Measurements from ENCODE around the gene RNF157. TPM values are rescaled to one million over a fixed set of nuclear protein-coding genes. Genes with fewer than 3 reads are reported as not detected.

The RNF157 gene
- total RNA-seq, 2 experiments from 2014 or later = 38.1 to 45.3 TPM

DNA sequence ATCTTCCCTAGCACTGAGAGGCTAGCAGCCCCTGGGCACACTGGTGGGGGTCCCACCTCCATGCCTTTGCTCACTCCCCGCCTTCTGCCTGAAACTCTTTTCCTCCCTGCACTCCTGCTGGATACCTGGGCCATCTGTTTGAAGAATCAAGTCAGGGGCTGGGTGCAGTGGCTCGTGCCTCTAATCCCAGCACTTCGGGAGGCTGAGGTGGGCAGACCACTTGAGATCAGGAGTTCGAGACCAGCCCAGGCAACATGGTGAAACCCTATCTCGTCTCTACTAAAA is 115.0 kb downstream of the RNF157 start:
- Mint-ChIP-seq H3K27me3 (ENCODE audit: low read depth) (no peaks in the 10 kb centered on the region), H3K9me3 (no peaks in the 10 kb centered on the region), H3K27ac (no peak overlapping the region), H3K36me3 (ENCODE audit: low read depth) (no peaks in the 10 kb centered on the region), H3K4me1 (ENCODE audit: low read depth) (peaks cover 25% of the 10 kb centered on the region), H3K4me3 (no peak overlapping the region)
- DNase-seq = no peak
- CTCF ChIA-PET = interaction anchor here (0.7 to 14.8 kb wide), 7 partner anchors 9 to 155 kb away, joined by 3 to 243 read pairs (median 4); no protein-coding TSS in a partner anchor
- intact Hi-C loops (cut with micrococcal nuclease) = no loop called here

DNA sequence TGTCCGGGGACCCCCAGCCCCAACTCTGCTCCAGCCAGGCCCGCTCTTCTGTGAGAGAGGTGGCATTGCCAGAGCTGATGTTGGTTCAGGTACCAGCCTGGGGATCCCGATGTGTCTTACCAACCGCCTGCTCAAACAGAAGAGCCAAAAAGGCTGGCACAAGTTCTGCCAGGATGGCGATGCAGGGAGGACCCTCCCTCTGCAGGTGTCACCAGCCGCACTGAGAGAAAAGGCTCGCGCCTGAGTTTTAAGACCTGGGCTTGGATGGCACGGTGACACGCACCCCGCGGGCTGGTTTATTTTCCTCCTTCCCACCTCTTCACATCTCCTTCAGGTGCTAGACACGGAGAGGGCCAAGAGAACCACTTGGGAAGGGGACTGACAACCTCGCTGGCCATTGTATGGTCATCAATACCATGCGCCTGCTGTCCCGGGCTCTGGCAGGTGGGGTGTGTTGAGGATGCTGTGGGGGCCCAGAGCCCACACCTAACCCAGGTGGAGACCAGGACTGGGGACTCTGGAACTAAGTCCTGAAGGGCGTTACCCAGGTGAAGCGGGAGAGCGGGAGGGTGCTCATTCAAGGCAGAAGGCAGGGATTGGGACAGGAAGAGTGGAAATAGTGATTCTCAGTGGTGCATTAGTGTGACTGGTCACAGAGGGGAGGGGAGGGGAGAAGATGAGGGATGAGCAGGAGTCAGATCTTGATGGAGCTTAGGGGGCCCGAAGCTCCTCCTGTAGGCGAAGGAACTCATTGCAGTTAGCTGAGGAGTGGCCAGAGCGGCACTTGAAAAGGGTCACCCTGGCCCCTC is 115.5 kb downstream of the RNF157 start:
- intact Hi-C loops (cut with micrococcal nuclease) = no loop called here
- CTCF ChIA-PET = interaction anchor here (0.7 to 14.8 kb wide), 13 partner anchors 8 to 155 kb away, joined by 3 to 243 read pairs (median 4); partner anchors contain the start of gene FOXJ1
- no peak overlapping the region for H3K4me3 Mint-ChIP-seq
- no peaks in the 10 kb centered on the region for H3K36me3 Mint-ChIP-seq (ENCODE audit: low read depth)
- H3K4me1 Mint-ChIP-seq (ENCODE audit: low read depth) = peaks cover 25% of the 10 kb centered on the region
- DNase-seq = peak; percentile 23
- peak overlapping the region; percentile 20 for H3K27ac Mint-ChIP-seq
- no peaks in the 10 kb centered on the region for H3K27me3 Mint-ChIP-seq (ENCODE audit: low read depth)
- H3K9me3 Mint-ChIP-seq = no peaks in the 10 kb centered on the region

DNA sequence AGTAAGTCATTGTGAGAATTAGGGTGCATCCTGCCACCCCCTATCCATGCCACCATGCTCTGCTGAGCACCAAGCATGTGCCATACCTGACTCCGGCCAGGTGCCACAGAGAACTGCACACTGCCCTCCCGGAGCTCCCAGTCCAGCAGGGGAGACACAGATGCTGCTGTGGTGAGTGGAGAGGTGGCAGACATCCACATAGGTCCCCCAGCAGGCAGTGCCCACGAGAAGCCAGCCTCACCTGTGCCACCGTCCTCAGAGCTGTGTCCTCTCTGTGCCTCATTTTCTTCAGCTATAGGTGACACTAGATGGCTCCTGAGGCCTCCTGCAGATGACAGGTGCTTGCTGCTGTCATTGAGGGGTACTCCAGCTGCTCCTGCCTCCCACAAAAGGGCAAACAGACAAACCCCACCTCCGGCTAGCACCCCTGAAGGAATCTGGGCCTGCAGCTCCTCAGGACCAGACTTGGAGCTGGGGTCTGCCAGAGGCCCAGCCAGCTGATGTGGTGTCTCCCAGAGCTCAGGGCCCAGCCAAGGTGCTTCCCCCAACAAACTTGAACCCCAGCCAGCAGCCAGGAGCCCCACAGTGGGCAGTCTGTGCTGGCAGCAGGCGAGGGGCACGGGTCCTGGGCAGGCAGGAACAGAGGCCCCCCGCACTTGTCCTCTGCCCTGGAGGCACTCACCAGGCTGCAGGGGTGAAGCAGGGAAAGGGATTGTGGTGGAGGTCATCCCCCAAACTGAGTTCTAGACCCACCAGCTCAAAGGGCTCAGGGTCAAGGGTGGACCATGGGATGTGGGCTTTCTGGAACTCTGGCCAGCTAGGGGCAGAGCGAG is 116.3 kb downstream of the RNF157 start:
- intact Hi-C loops (cut with micrococcal nuclease) = no loop called here
- peak; percentile 49 for DNase-seq
- no peaks in the 10 kb centered on the region for H3K27me3 Mint-ChIP-seq (ENCODE audit: low read depth)
- CTCF ChIA-PET = interaction anchor here (0.7 to 14.8 kb wide), 12 partner anchors 17 to 175 kb away, joined by 3 to 243 read pairs (median 4); partner anchors contain the start of gene FOXJ1
- H3K36me3 Mint-ChIP-seq (ENCODE audit: low read depth) = no peaks in the 10 kb centered on the region
- H3K4me1 Mint-ChIP-seq (ENCODE audit: low read depth) = peaks cover 25% of the 10 kb centered on the region
- H3K4me3 Mint-ChIP-seq = no peak overlapping the region
- H3K9me3 Mint-ChIP-seq = no peaks in the 10 kb centered on the region
- peak overlapping the region; percentile 59 for H3K27ac Mint-ChIP-seq

DNA sequence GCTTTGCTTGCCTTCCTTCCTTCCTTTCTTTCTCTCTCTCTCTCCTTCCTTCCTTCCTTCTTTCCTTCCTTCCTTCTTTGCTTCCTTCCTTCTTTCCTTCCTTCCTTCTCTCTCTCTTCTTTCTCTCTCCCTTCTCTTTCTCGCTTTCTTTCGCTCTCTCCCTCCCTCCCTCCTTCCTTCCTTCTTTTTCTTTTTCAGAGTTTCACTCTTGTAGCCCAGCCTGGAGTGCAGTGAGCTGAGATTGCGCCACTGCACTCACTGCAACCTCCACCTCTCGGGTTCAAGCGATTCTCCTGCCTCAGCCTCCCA is 117.1 kb downstream of the RNF157 start:
- Mint-ChIP-seq H3K4me3 (no peak overlapping the region), H3K9me3 (no peaks in the 10 kb centered on the region), H3K27ac (peak overlapping the region; percentile 9), H3K36me3 (ENCODE audit: low read depth) (no peaks in the 10 kb centered on the region), H3K27me3 (ENCODE audit: low read depth) (no peaks in the 10 kb centered on the region), H3K4me1 (ENCODE audit: low read depth) (peaks cover 25% of the 10 kb centered on the region)
- CTCF ChIA-PET = interaction anchor here (0.6 to 14.8 kb wide), 9 partner anchors 20 to 176 kb away, joined by 3 to 243 read pairs (median 5); no protein-coding TSS in a partner anchor
- intact Hi-C loops (cut with micrococcal nuclease) = no loop called here
- no peak for DNase-seq

DNA sequence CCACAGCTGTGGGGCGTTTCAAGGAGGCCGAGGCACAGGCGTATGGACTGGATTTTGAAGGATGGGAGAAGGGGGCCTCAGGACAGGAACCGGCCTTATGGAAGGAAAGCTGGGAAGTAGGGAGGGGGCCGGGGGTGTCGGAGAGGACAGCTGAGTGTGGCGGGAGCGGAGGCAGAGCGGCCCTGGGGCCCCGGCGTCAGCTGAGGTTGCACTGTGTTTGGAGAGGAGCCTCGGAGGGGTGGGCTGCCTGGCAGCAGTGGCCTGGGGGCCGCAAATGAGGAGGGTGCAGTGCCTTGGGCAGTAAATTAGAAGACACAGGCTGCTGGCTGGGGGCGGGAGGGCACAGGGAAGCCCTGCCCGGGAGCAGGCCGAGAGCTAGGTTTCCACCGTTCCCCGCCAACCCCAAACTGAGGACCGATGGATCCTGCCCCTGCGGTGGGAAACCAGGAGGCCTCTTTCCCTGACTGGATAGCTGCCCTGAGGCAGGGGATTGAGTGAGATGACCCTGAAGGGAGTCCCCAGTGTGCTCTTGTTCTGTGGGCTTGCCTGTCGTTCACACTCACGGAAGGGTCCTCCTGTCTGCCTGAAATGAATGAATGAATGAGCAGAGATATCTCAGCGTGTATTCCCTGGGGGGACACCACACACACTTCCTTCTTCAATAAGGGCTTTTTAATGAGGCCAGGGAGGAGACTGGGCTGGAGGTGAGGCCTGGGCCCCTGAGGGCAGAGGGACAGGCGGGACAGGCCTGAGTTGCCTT is 117.7 kb downstream of the RNF157 start:
- CTCF ChIA-PET = interaction anchor here (0.6 to 14.8 kb wide), 14 partner anchors 18 to 364 kb away, joined by 3 to 243 read pairs (median 4); partner anchors contain the start of genes EXOC7 and FOXJ1
- Mint-ChIP-seq H3K36me3 (ENCODE audit: low read depth) (no peaks in the 10 kb centered on the region), H3K27me3 (ENCODE audit: low read depth) (no peaks in the 10 kb centered on the region), H3K9me3 (no peaks in the 10 kb centered on the region), H3K4me3 (peak overlapping the region; percentile 21), H3K4me1 (ENCODE audit: low read depth) (peaks cover 25% of the 10 kb centered on the region), H3K27ac (peak overlapping the region; percentile 80)
- intact Hi-C loops (cut with micrococcal nuclease) = no loop called here
- no peak for DNase-seq

DNA sequence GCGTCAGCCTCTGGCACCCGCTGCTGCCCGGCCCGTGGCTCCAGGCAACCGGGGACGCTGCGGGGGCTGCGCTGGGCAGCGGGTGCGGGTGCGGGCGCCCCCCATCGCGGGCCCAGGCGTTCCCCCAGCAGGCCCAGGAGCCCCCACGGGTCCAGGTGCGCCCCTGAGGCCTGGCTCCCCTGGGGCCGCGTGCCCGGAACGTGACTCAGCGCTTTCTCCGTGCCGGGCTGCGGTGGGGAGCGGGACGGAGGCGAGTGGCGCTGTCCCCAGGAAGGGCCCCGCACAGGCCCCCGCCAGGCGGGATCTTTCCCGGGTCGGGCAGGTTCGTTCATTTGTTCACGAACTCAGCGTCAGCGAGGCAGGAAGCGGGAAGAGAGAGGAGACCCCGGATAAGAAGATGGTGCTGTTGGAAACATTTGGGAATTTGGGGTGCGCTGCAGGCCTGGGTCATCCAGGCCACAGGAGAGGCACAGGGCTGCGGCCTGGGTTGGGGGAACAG is 118.3 kb downstream of the RNF157 start:
- DNase-seq = peak; percentile 39
- CTCF ChIA-PET = interaction anchor here (0.6 to 14.8 kb wide), 16 partner anchors 19 to 365 kb away, joined by 3 to 243 read pairs (median 5); partner anchors contain the start of genes EXOC7 and FOXJ1
- Mint-ChIP-seq H3K27me3 (ENCODE audit: low read depth) (no peaks in the 10 kb centered on the region), H3K27ac (peak overlapping the region; percentile 80), H3K4me3 (peak overlapping the region; percentile 21), H3K9me3 (no peaks in the 10 kb centered on the region), H3K4me1 (ENCODE audit: low read depth) (peaks cover 19% of the 10 kb centered on the region), H3K36me3 (ENCODE audit: low read depth) (no peaks in the 10 kb centered on the region)
- intact Hi-C loops (cut with micrococcal nuclease) = loop anchor here (1.0 kb wide), 3 partner anchors 60 to 177 kb away; no protein-coding TSS in a partner anchor

DNA sequence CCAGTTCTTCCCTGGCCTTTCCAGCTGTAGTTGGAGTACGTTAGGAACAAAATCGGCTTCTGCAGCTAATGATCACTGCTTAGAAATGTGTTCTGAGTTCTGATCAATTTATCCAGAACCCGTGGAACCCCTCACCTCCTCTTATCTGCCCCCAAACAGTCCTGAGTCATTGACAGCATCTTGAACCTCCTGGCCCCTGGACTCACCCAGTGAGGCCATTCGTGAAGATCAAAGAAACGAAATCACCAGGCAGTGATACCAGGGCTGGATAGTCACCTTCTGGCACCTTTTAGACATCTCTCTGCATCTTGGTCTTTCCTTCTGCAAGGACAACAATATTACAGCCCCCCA is 119.7 kb downstream of the RNF157 start:
- Mint-ChIP-seq H3K27ac (no peak overlapping the region), H3K36me3 (ENCODE audit: low read depth) (no peaks in the 10 kb centered on the region), H3K4me1 (ENCODE audit: low read depth) (peaks cover 9% of the 10 kb centered on the region), H3K27me3 (ENCODE audit: low read depth) (no peaks in the 10 kb centered on the region), H3K9me3 (no peaks in the 10 kb centered on the region), H3K4me3 (no peak overlapping the region)
- intact Hi-C loops (cut with micrococcal nuclease) = loop anchor here (1.0 kb wide), 3 partner anchors 62 to 179 kb away; no protein-coding TSS in a partner anchor
- CTCF ChIA-PET = interaction anchor here (0.8 to 14.8 kb wide), 13 partner anchors 13 to 278 kb away, joined by 3 to 243 read pairs (median 5); no protein-coding TSS in a partner anchor
- no peak for DNase-seq

DNA sequence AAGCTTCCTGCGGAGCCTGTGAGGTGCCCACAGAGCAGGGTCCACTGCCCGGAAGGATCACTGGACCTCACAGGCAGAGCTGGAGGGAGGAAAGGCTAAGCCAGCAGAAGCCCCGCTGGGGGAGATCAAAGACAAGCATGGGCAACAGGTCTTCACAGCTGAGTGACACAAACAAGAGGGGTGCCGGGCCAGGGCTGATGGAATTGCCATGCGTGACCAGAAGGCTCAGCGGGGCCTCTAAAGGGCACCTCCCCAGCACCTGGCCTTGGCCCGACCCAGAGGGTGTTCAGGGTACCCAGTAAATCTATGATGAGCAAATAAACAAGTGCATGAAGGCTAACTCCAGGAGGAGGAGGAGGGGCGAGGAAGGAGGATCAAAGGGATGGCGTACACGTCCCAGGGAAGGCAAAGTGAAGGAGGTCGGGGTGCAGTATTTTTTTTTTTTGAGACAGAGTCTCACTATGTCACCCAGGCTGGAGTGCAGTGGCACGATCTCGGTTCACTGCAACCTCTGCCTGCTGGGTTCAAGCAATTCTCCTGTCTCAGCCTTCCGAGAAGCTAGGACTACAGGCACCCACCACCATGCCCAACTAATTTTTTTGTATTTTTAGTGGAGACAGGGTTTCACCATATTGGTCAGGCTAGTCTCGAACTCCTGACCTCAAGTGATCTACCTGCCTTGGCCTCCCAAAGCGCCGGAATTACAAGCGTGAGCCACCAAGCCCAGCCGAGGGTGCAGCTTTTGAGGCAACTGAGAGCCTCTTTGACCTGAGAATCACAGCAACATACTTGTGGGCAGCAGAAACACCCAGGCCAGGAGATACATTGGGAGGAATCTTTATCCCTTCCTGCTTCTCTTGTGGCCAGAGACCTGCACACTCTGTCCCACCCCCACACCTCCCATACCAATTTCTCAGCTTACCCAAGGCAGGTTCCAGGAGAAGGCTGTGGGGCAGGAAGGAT is 120.6 kb downstream of the RNF157 start:
- Mint-ChIP-seq H3K27ac (no peak overlapping the region), H3K4me3 (no peak overlapping the region), H3K9me3 (no peaks in the 10 kb centered on the region), H3K27me3 (ENCODE audit: low read depth) (no peaks in the 10 kb centered on the region), H3K36me3 (ENCODE audit: low read depth) (no peaks in the 10 kb centered on the region), H3K4me1 (ENCODE audit: low read depth) (peaks cover 9% of the 10 kb centered on the region)
- no peak for DNase-seq
- intact Hi-C loops (cut with micrococcal nuclease) = no loop called here
- CTCF ChIA-PET = interaction anchor here (0.6 to 14.8 kb wide), 12 partner anchors 13 to 384 kb away, joined by 3 to 243 read pairs (median 6); no protein-coding TSS in a partner anchor

DNA sequence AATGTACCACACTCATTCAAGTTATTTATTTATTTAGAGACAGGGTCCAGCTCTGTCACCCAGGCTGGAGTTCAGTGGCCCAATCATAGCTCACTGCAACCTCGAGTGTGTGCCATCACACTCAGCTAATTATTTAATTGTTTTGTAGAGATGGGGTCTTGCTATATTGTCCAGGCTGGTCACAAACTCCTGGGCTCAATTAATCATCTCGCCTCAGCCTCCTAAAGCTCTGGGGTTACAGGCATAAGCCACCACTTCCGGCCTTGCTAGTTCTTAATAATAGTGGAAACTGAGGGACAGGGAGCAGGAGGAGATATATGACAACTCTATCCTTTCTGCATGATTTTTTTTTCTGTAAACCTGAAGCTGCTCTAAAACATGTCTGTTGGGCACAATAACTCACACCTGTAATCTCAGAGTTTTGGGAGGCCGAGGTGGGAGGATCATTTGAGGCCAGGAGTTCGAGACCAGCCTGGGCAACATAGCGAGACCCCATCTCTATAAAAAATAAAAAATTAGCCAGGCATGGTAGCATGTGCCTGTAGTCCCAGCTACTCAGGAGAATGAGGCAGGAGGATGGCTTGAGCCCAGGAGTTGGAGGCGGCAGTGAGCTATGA is 125.0 kb downstream of the RNF157 start:
- Mint-ChIP-seq H3K36me3 (ENCODE audit: low read depth) (no peaks in the 10 kb centered on the region), H3K9me3 (no peaks in the 10 kb centered on the region), H3K4me1 (ENCODE audit: low read depth) (no peaks in the 10 kb centered on the region), H3K27ac (no peak overlapping the region), H3K27me3 (ENCODE audit: low read depth) (no peaks in the 10 kb centered on the region), H3K4me3 (no peak overlapping the region)
- no peak for DNase-seq
- CTCF ChIA-PET = interaction anchor here (0.7 to 14.8 kb wide), 8 partner anchors 8 to 187 kb away, joined by 3 to 243 read pairs (median 4); no protein-coding TSS in a partner anchor
- intact Hi-C loops (cut with micrococcal nuclease) = no loop called here

DNA sequence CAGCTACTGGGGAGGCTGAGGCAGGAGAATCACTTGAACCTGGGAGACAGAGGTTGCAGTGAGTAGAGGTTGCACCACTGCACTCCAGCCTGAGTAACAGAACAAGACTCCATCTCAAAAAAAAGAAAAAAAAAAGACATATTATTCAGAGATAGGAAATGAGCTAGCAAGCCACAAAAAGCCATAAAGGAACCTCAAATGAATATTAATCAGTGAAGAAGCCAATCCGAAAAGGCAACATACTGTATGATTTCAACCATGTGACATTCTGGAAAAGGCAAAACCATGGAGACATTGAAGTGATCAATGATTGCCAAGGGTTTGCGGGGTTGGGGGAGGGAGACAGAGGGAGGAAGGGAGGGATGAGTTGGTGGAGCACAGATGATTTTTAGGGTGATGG is 128.3 kb downstream of the RNF157 start:
- Mint-ChIP-seq H3K36me3 (ENCODE audit: low read depth) (no peaks in the 10 kb centered on the region), H3K27ac (no peak overlapping the region), H3K27me3 (ENCODE audit: low read depth) (no peaks in the 10 kb centered on the region), H3K9me3 (no peaks in the 10 kb centered on the region), H3K4me1 (ENCODE audit: low read depth) (no peaks in the 10 kb centered on the region), H3K4me3 (no peak overlapping the region)
- CTCF ChIA-PET = interaction anchor here (0.6 to 0.8 kb wide), 4 partner anchors 102 to 272 kb away, joined by 3 to 4 read pairs (median 4); no protein-coding TSS in a partner anchor
- intact Hi-C loops (cut with micrococcal nuclease) = no loop called here
- no peak for DNase-seq
